Measurements from ENCODE around the gene RNF223. TPM values are rescaled to one million over a fixed set of nuclear protein-coding genes. Genes with fewer than 3 reads are reported as not detected.
"Not testable (repeated sequence)": the region's sequence is repeated elsewhere in the genome, so short reads cannot be mapped to it uniquely, and the experiment has no call there.

Gene RNF223
- total RNA-seq, 1 donor from 2014 or later = not detected

- no peak for ATAC-seq
- DNase-seq (ENCODE audit: low spot score) = no peak
These were observed 12.3 kb downstream of the RNF223 start for GRCh38 chr1:1061682-1062345.

GRCh38 chr1:1060281-1061000 lies 13.7 kb downstream of the RNF223 start:
- ATAC-seq = no peak
- no peak for DNase-seq (ENCODE audit: low spot score)

GRCh38 chr1:1059494-1060280 lies 14.4 kb downstream of the RNF223 start:
- DNase-seq (ENCODE audit: low spot score) (peak; percentile 89), ATAC-seq (peak; percentile 89)

- DNase-seq (ENCODE audit: low spot score) (no peak), ATAC-seq (peak; percentile 24)
These were observed 15.1 kb downstream of the RNF223 start for GRCh38 chr1:1058921-1059493.

- DNase-seq (ENCODE audit: low spot score) (peak; percentile 71), ATAC-seq (peak; percentile 75)
These were observed 15.8 kb downstream of the RNF223 start for GRCh38 chr1:1058088-1058905.

GRCh38 chr1:1057769-1058087 lies 16.4 kb downstream of the RNF223 start:
- not testable (repeated sequence) for DNase-seq (ENCODE audit: low spot score); ATAC-seq

GRCh38 chr1:1055841-1056736 lies 18.0 kb downstream of the RNF223 start:
- DNase-seq (ENCODE audit: low spot score) = no peak
- ATAC-seq = no peak

- ATAC-seq (no peak), DNase-seq (ENCODE audit: low spot score) (no peak)
These were observed 19.1 kb downstream of the RNF223 start for GRCh38 chr1:1054971-1055370.

GRCh38 chr1:1054099-1054700 lies 19.9 kb downstream of the RNF223 start:
- DNase-seq (ENCODE audit: low spot score) = no peak
- ATAC-seq = no peak

GRCh38 chr1:1053682-1054081 lies 20.4 kb downstream of the RNF223 start:
- DNase-seq (ENCODE audit: low spot score) = no peak
- no peak for ATAC-seq

- DNase-seq (ENCODE audit: low spot score) (no peak), ATAC-seq (no peak)
These were observed 21.1 kb downstream of the RNF223 start for GRCh38 chr1:1053022-1053421.

- DNase-seq (ENCODE audit: low spot score) (no peak), ATAC-seq (no peak)
These were observed 21.9 kb downstream of the RNF223 start for GRCh38 chr1:1052003-1052840.

GRCh38 chr1:1051127-1051810 lies 22.8 kb downstream of the RNF223 start:
- ATAC-seq = no peak

GRCh38 chr1:1050577-1051052 lies 23.5 kb downstream of the RNF223 start:
- ATAC-seq = no peak
- no peak for DNase-seq (ENCODE audit: low spot score)

More at GRCh38 chr1:1051127-1051810, 22.8 kb downstream of the RNF223 start:
- DNase-seq (ENCODE audit: low spot score) = no peak

- ATAC-seq = no peak
- DNase-seq (ENCODE audit: low spot score) = no peak
These were observed 24.6 kb downstream of the RNF223 start for GRCh38 chr1:1049318-1050165.

- no peak for ATAC-seq
- no peak for DNase-seq (ENCODE audit: low spot score)
These were observed 25.3 kb downstream of the RNF223 start for GRCh38 chr1:1048765-1049164.

- DNase-seq (ENCODE audit: low spot score) (no peak), ATAC-seq (no peak)
These were observed 26.1 kb downstream of the RNF223 start for GRCh38 chr1:1047963-1048362.
